ENCODE data around the gene DIRAS1. TPM values are rescaled to one million over a fixed set of nuclear protein-coding genes. Genes with fewer than 3 reads are reported as not detected.
"Not testable (repeated sequence)": the region's sequence is repeated elsewhere in the genome, so short reads cannot be mapped to it uniquely, and the experiment has no call there.

The DIRAS1 gene
- total RNA-seq, 1 experiment from 2014 or later, result 13.5 TPM

GRCh38 chr19:2716722-2717637 lies 4.2 kb downstream of the DIRAS1 start:
- in situ Hi-C loops (cut with HindIII; ENCODE audit: low sequenced_read_pairs), result no loop called here
- no peak for DNase-seq (ENCODE audit: low spot score)

- DNase-seq (ENCODE audit: low spot score), result no peak
- in situ Hi-C loops (cut with HindIII; ENCODE audit: low sequenced_read_pairs), result no loop called here
Observed at GRCh38 chr19:2716275-2716650, 4.9 kb downstream of the DIRAS1 start.

- DNase-seq (ENCODE audit: low spot score), result no peak
- in situ Hi-C loops (cut with HindIII; ENCODE audit: low sequenced_read_pairs), result no loop called here
Observed at GRCh38 chr19:2715470-2716274, 5.5 kb downstream of the DIRAS1 start.

- DNase-seq (ENCODE audit: low spot score), result no peak
- in situ Hi-C loops (cut with HindIII; ENCODE audit: low sequenced_read_pairs), result no loop called here
Observed at GRCh38 chr19:2714531-2715269, 6.5 kb downstream of the DIRAS1 start.

GRCh38 chr19:2714102-2714501 lies 7.1 kb downstream of the DIRAS1 start:
- DNase-seq (ENCODE audit: low spot score); in situ Hi-C loops (cut with HindIII; ENCODE audit: low sequenced_read_pairs): not testable (repeated sequence)

GRCh38 chr19:2713170-2713569 lies 8.0 kb downstream of the DIRAS1 start:
- in situ Hi-C loops (cut with HindIII; ENCODE audit: low sequenced_read_pairs); DNase-seq (ENCODE audit: low spot score): not testable (repeated sequence)

GRCh38 chr19:2711875-2712205 lies 9.3 kb downstream of the DIRAS1 start:
- in situ Hi-C loops (cut with HindIII; ENCODE audit: low sequenced_read_pairs), result no loop called here
- no peak for DNase-seq (ENCODE audit: low spot score)

GRCh38 chr19:2711172-2711874 lies 9.8 kb downstream of the DIRAS1 start:
- in situ Hi-C loops (cut with HindIII; ENCODE audit: low sequenced_read_pairs), result no loop called here
- DNase-seq (ENCODE audit: low spot score), result no peak

GRCh38 chr19:2706251-2706650 lies 14.9 kb downstream of the DIRAS1 start:
- in situ Hi-C loops (cut with HindIII; ENCODE audit: low sequenced_read_pairs), result no loop called here
- no peak for DNase-seq (ENCODE audit: low spot score)

GRCh38 chr19:2703691-2704216 lies 17.4 kb downstream of the DIRAS1 start:
- in situ Hi-C loops (cut with HindIII; ENCODE audit: low sequenced_read_pairs), result no loop called here
- no peak for DNase-seq (ENCODE audit: low spot score)

GRCh38 chr19:2703077-2703437 lies 18.1 kb downstream of the DIRAS1 start:
- no peak for DNase-seq (ENCODE audit: low spot score)
- in situ Hi-C loops (cut with HindIII; ENCODE audit: low sequenced_read_pairs), result no loop called here

GRCh38 chr19:2702170-2703076 lies 18.7 kb downstream of the DIRAS1 start, which contains the start of gene GNG7:
Gene GNG7 (minus strand): TSS chr19:2702694. CDS start chr19:2520688, 182,006 bp downstream.
- in situ Hi-C loops (cut with HindIII; ENCODE audit: low sequenced_read_pairs), result no loop called here
- peak; percentile 94 for DNase-seq (ENCODE audit: low spot score)

GRCh38 chr19:2701361-2702169 lies 19.6 kb downstream of the DIRAS1 start:
- in situ Hi-C loops (cut with HindIII; ENCODE audit: low sequenced_read_pairs), result no loop called here
- DNase-seq (ENCODE audit: low spot score), result no peak

- DNase-seq (ENCODE audit: low spot score), result peak; percentile 49
- in situ Hi-C loops (cut with HindIII; ENCODE audit: low sequenced_read_pairs), result no loop called here
Observed at GRCh38 chr19:2700660-2701360, 20.4 kb downstream of the DIRAS1 start.

- DNase-seq (ENCODE audit: low spot score), result no peak
- in situ Hi-C loops (cut with HindIII; ENCODE audit: low sequenced_read_pairs), result loop anchor here (5.0 kb wide), 1 partner anchor 37 kb away; no protein-coding TSS in a partner anchor
Observed at GRCh38 chr19:2699413-2700140, 21.6 kb downstream of the DIRAS1 start.

- in situ Hi-C loops (cut with HindIII; ENCODE audit: low sequenced_read_pairs), result no loop called here
- DNase-seq (ENCODE audit: low spot score), result no peak
Observed at GRCh38 chr19:2694196-2694595, 27.0 kb downstream of the DIRAS1 start.

Measured in G401 (cell line).